ENCODE results near the gene COL6A5. TPM values are rescaled to one million over a fixed set of nuclear protein-coding genes. Genes with fewer than 3 reads are reported as not detected.
"Not testable (repeated sequence)": the region's sequence is repeated elsewhere in the genome, so short reads cannot be mapped to it uniquely, and the experiment has no call there.

COL6A5 gene
- total RNA-seq, 1 experiment from 2014 or later, result not detected

GRCh38 chr3:130448155-130448554 lies 102.7 kb downstream of the COL6A5 start:
- H3K9ac ChIP-seq (ENCODE audit: low read length); H3K9me2 ChIP-seq (ENCODE audit: insufficient read depth); RAD21 ChIA-PET (ENCODE audit: low non-redundant PET in 1 of 2, low total read pairs in 2 of 2, uncharacterized antibody in 2 of 2, unreplicated experiment in 2 of 2); intact Hi-C loops (cut with micrococcal nuclease); H4K20me1 ChIP-seq (ENCODE audit: insufficient read depth); CTCF ChIA-PET; H2AFZ ChIP-seq (ENCODE audit: low read depth, low read length, poor library complexity, severe bottlenecking); H3K4me1 ChIP-seq (ENCODE audit: control insufficient read depth in 1 of 2, insufficient read depth in 2 of 2, low read length in 2 of 2); H3K9me3 ChIP-seq (ENCODE audit: control insufficient read depth in 1 of 2, insufficient read depth in 1 of 2, low read depth in 1 of 2, low read length in 2 of 2); H3K4me2 ChIP-seq (ENCODE audit: low read length); H3K4me3 ChIP-seq (replicated peaks in 1 of 2; ENCODE audit: low read depth in 1 of 2, low read length in 2 of 2); POLR2A ChIA-PET; DNase-seq (ENCODE audit: low read depth, low spot score); BruUV-seq (replicated peaks); ATAC-seq; H3K27ac ChIP-seq (ENCODE audit: low read depth, low read length); H3K36me3 ChIP-seq (ENCODE audit: control insufficient read depth in 1 of 2, insufficient read depth in 2 of 2, low read length in 2 of 2); H3K27me3 ChIP-seq (ENCODE audit: insufficient read depth, low read length); H3K79me2 ChIP-seq (ENCODE audit: insufficient read depth, low read length): not testable (repeated sequence)

DNA sequence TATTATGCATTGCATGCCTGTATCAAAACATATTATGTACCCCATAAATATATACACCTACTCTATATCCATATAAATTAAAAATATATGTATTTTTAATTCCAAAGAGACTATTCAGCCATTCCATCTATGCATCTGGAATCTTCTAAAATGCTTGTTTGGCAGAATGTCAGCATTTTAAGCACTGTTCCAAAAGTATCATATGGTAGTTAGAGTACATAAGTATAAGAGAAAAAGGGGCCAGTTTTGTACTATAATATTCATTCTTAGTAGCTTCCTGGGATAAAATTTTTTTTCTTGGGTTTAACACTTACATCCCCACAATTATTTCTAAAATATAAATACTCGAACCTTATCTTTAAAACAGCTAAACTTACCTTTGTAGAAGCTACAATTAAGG lies 111.1 kb downstream of the COL6A5 start:
- Histone ChIP-seq H3K4me2 (ENCODE audit: low read length) (no peak overlapping the region), H3K9me3 (ENCODE audit: control insufficient read depth in 1 of 2, insufficient read depth in 1 of 2, low read depth in 1 of 2, low read length in 2 of 2) (no peaks in the 10 kb centered on the region), H3K36me3 (ENCODE audit: control insufficient read depth in 1 of 2, insufficient read depth in 2 of 2, low read length in 2 of 2) (no peaks in the 10 kb centered on the region), H3K4me3 (replicated peaks in 1 of 2; ENCODE audit: low read depth in 1 of 2, low read length in 2 of 2) (no peak overlapping the region), H3K9ac (ENCODE audit: low read length) (no peak overlapping the region), H3K79me2 (ENCODE audit: insufficient read depth, low read length) (no peaks in the 10 kb centered on the region), H3K9me2 (ENCODE audit: insufficient read depth) (no peaks in the 10 kb centered on the region), H3K27me3 (ENCODE audit: insufficient read depth, low read length) (peaks cover 18% of the 10 kb centered on the region; the same call in 1 of the 2 replicates), H2AFZ (ENCODE audit: low read depth, low read length, poor library complexity, severe bottlenecking) (no peak overlapping the region), H4K20me1 (ENCODE audit: insufficient read depth) (no peaks in the 10 kb centered on the region), H3K4me1 (ENCODE audit: control insufficient read depth in 1 of 2, insufficient read depth in 2 of 2, low read length in 2 of 2) (no peaks in the 10 kb centered on the region), H3K27ac (ENCODE audit: low read depth, low read length) (no peak overlapping the region)
- ATAC-seq, result no peak
- BruUV-seq (replicated peaks), result no TSS peak
- no peak for DNase-seq (ENCODE audit: low read depth, low spot score)
- POLR2A ChIA-PET, result no interaction called here
- CTCF ChIA-PET, result no interaction called here
- intact Hi-C loops (cut with micrococcal nuclease), result no loop called here
- TF ChIP-seq YY1 (IDR thresholded peaks at IDR 0.05; ENCODE audit: extremely low read depth, insufficient replicate concordance, low read depth, low read length) (no peak), ZNF274 (IDR thresholded peaks at IDR 0.05; ENCODE audit: low read depth, low read length) (no peak), REST (IDR thresholded peaks at IDR 0.05; ENCODE audit: low read depth) (no peak), TCF7L2 (IDR thresholded peaks at IDR 0.05; ENCODE audit: borderline replicate concordance, extremely low read depth, insufficient read depth, insufficient read length) (no peak), ATF3 (IDR thresholded peaks at IDR 0.05) (no peak), ZFX (IDR thresholded peaks at IDR 0.05) (no peak), SRF (IDR thresholded peaks at IDR 0.05; ENCODE audit: low read depth) (no peak), POLR2A (IDR thresholded peaks at IDR 0.05; ENCODE audit: borderline replicate concordance, extremely low read depth, insufficient read depth, insufficient read length) (no peak), ELF1 (IDR thresholded peaks at IDR 0.05; ENCODE audit: borderline replicate concordance, low read depth) (no peak), JUND (IDR thresholded peaks at IDR 0.05) (no peak), SP1 (IDR thresholded peaks at IDR 0.05; ENCODE audit: low read depth) (no peak), RAD21 (IDR thresholded peaks at IDR 0.05; ENCODE audit: low read depth) (no peak), MAX (IDR thresholded peaks at IDR 0.05) (no peak), EZH2phosphoT487 (IDR thresholded peaks at IDR 0.05; ENCODE audit: borderline replicate concordance) (no peak)
- RAD21 ChIA-PET (ENCODE audit: low non-redundant PET in 1 of 2, low total read pairs in 2 of 2, uncharacterized antibody in 2 of 2, unreplicated experiment in 2 of 2), result no interaction called here
